Measurements from ENCODE around the gene CLCN4.

DNA sequence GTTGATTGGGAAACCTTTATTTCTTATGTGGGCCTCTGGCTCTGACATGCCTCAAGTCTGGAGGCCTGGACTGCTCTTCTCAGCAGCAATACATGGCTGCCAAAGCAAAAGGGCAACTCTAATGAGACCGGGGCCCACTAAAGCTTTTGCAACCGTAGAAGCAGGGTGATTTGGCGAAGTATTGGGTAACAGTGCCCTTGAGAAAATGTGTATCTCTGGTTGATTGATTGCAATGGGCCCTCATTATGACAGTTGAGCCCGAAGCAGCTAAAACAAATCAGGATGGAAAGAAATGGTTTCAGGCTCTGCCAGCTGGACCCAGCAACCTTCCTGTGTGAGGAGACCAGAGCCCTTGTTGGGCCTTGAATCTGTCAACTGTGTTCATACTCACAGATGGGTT lies 73.4 kb downstream of the CLCN4 start:
- TF ChIP-seq, protein P1, sequence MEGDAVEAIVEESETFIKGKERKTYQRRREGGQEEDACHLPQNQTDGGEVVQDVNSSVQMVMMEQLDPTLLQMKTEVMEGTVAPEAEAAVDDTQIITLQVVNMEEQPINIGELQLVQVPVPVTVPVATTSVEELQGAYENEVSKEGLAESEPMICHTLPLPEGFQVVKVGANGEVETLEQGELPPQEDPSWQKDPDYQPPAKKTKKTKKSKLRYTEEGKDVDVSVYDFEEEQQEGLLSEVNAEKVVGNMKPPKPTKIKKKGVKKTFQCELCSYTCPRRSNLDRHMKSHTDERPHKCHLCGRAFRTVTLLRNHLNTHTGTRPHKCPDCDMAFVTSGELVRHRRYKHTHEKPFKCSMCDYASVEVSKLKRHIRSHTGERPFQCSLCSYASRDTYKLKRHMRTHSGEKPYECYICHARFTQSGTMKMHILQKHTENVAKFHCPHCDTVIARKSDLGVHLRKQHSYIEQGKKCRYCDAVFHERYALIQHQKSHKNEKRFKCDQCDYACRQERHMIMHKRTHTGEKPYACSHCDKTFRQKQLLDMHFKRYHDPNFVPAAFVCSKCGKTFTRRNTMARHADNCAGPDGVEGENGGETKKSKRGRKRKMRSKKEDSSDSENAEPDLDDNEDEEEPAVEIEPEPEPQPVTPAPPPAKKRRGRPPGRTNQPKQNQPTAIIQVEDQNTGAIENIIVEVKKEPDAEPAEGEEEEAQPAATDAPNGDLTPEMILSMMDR (IDR thresholded peaks at IDR 0.05): no peak
- no peak for TF ChIP-seq POLR2AphosphoS5 (IDR thresholded peaks at IDR 0.05; ENCODE audit: insufficient read depth in 1 of 2, low read depth in 1 of 2)
- no peak for TF ChIP-seq POLR2A (IDR thresholded peaks at IDR 0.05)

All from vagina (tissue), 2 donors.